Neural cell (in vitro differentiated cells): Measurements from ENCODE around the gene ZDHHC14. TPM values are rescaled to one million over a fixed set of nuclear protein-coding genes. Genes with fewer than 3 reads are reported as not detected.

Experiments
- H2AFZ ChIP-seq: fragments of 200-600, 300-800 bp; sonication (generic), shearing (Covaris generic); 2 replicates; pipeline ENCODE4 v1.6.0; 2014; ENCODE audit warnings: low read depth, mild to moderate bottlenecking, antibody characterized with exemption, low read length, moderate library complexity
- H3F3A ChIP-seq: fragments of 200-600 bp; shearing (Covaris generic); 2 replicates; pipeline ENCODE4 v1.6.1; 2016; ENCODE audit warnings: mild to moderate bottlenecking, moderate library complexity, mixed read lengths, antibody characterized with exemption, low read length; ENCODE audit not compliant: insufficient read depth, poor library complexity, severe bottlenecking
- H3K27ac ChIP-seq: fragments of 200-600, 300-800 bp; sonication (generic), shearing (Covaris generic); 2 replicates; pipeline ENCODE4 v1.5.1; 2014; ENCODE audit warnings: mild to moderate bottlenecking, low read length, moderate library complexity
- H3K27me3 ChIP-seq: fragments of 300-800, 200-600 bp; sonication (generic), shearing (Covaris generic); 2 replicates; pipeline ENCODE4 v1.6.0; 2014; ENCODE audit warnings: mild to moderate bottlenecking, low read depth, low read length, moderate library complexity; ENCODE audit not compliant: insufficient read depth
- H3K36me3 ChIP-seq: fragments of 300-800, 200-600 bp; sonication (generic), shearing (Covaris generic); 2 replicates; pipeline ENCODE4 v1.5.1; 2014; ENCODE audit warnings: mild to moderate bottlenecking, antibody characterized with exemption, low read length, moderate library complexity; ENCODE audit not compliant: insufficient read depth
- H3K4me2 ChIP-seq: fragments of 300-800, 200-600 bp; sonication (generic), shearing (Covaris generic); 2 replicates; pipeline ENCODE4 v1.6.0; 2014; ENCODE audit warnings: mild to moderate bottlenecking, low read length
- H3K4me3 ChIP-seq: fragments of 300-800, 200-600 bp; sonication (generic), shearing (Covaris generic); 2 replicates; pipeline ENCODE4 v1.5.1; 2014; ENCODE audit warnings: mild to moderate bottlenecking, low read length, moderate library complexity
- H3K79me2 ChIP-seq: fragments of 200-600 bp; shearing (Covaris generic); replicated peaks from 2 replicates; pipeline ENCODE4 v1.6.0; 2014; ENCODE audit warnings: mild to moderate bottlenecking, low read length, moderate library complexity; ENCODE audit not compliant: insufficient read depth
- H3K9ac ChIP-seq: fragments of 300-800, 200-600 bp; sonication (generic), shearing (Covaris generic); 2 replicates; pipeline ENCODE4 v1.6.1; 2016; ENCODE audit warnings: mild to moderate bottlenecking, low read length, mixed read lengths
- H3K9me2 ChIP-seq: fragments of 200-600 bp; shearing (Covaris generic); 2 replicates; pipeline ENCODE4 v1.6.1; 2016; ENCODE audit warnings: mild to moderate bottlenecking, low read length, mixed read lengths; ENCODE audit not compliant: insufficient read depth
- H3K9me3 ChIP-seq: fragments of 200-600, 300-800 bp; sonication (generic), shearing (Covaris generic); 2 replicates; pipeline ENCODE4 v1.6.1; 2016; ENCODE audit warnings: mild to moderate bottlenecking, mixed run types, low read length, moderate library complexity, mixed read lengths
- H4K20me1 ChIP-seq: fragments of 200-600 bp; shearing (Covaris generic); 2 replicates; pipeline ENCODE4 v1.6.1; 2016; ENCODE audit warnings: mild to moderate bottlenecking, mixed run types; ENCODE audit not compliant: insufficient read depth
- CTCF ChIP-seq: fragments of 450-650 bp; IDR thresholded peaks from 2 replicates; pipeline ENCODE4 v1.5.1; 2014; ENCODE audit warnings: antibody characterized with exemption, mild to moderate bottlenecking, moderate library complexity; ENCODE audit not compliant: poor library complexity, severe bottlenecking
- EP300 ChIP-seq: fragments of 450-650 bp; conservative IDR thresholded peaks from 2 replicates; pipeline ENCODE4 v1.6.1; 2014; ENCODE audit warnings: antibody characterized with exemption, mild to moderate bottlenecking, moderate library complexity; ENCODE audit not compliant: poor library complexity, severe bottlenecking
- EZH2 ChIP-seq: fragments of 200-600, 300-800 bp; shearing (Covaris generic), sonication (generic); IDR thresholded peaks from 2 replicates; pipeline ENCODE4 v1.6.1; 2014; ENCODE audit warnings: antibody characterized with exemption, low read length, borderline replicate concordance, mild to moderate bottlenecking; ENCODE audit not compliant: insufficient read depth, poor library complexity, severe bottlenecking
- MXI1 ChIP-seq: fragments of 450-650 bp; conservative IDR thresholded peaks from 2 replicates; pipeline ENCODE4 v1.6.1; 2014; ENCODE audit warnings: antibody characterized with exemption, mild to moderate bottlenecking; ENCODE audit not compliant: poor library complexity, severe bottlenecking
- POLR2AphosphoS5 ChIP-seq: IDR thresholded peaks from 2 replicates; pipeline ENCODE4 v1.6.1; 2012
- RAD21 ChIP-seq: fragments of 450-650 bp; conservative IDR thresholded peaks from 2 replicates; pipeline ENCODE4 v1.6.1; 2014; ENCODE audit warnings: antibody characterized with exemption, mild to moderate bottlenecking, moderate library complexity
- REST ChIP-seq: IDR thresholded peaks from 2 replicates; pipeline ENCODE4 v1.6.1; 2012; ENCODE audit warnings: borderline replicate concordance
- SMC3 ChIP-seq: fragments of 450-650 bp; conservative IDR thresholded peaks from 2 replicates; pipeline ENCODE4 v1.6.1; 2014; ENCODE audit warnings: antibody characterized with exemption, mild to moderate bottlenecking, moderate library complexity; ENCODE audit not compliant: poor library complexity
- TAF1 ChIP-seq: IDR thresholded peaks from 2 replicates; pipeline ENCODE4 v1.6.1; 2012; ENCODE audit warnings: low read depth
- polyA plus RNA-seq: library from polyadenylated mRNA; depleted of rRNA; stranded (reverse); fragments of >200 nt; gene quantifications from 2 replicates; pipeline ENCODE4 v1.2.3, GENCODE V29; 2014

ZDHHC14 gene
- polyA plus RNA-seq, 1 donor from 2014 or later, result 4.1 TPM

GRCh38 chr6:157521362-157522335 lies 140.7 kb downstream of the ZDHHC14 start:
- Histone ChIP-seq H3K4me2 (no peak overlapping the region), H3K27me3 (no peaks in the 10 kb centered on the region), H3K9me2 (no peaks in the 10 kb centered on the region), H3K9me3 (no peaks in the 10 kb centered on the region), H3F3A (no peaks in the 10 kb centered on the region), H3K27ac (no peak overlapping the region), H3K4me3 (no peak overlapping the region), H2AFZ (no peak overlapping the region), H3K9ac (no peak overlapping the region), H3K36me3 (no peaks in the 10 kb centered on the region), H4K20me1 (no peaks in the 10 kb centered on the region), H3K79me2 (no peaks in the 10 kb centered on the region)
- TF ChIP-seq MXI1 (no peak), EP300 (no peak), POLR2AphosphoS5 (no peak), TAF1 (no peak), CTCF (no peak), EZH2 (no peak), RAD21 (no peak), SMC3 (no peak), REST (no peak)

GRCh38 chr6:157522472-157522871 lies 141.5 kb downstream of the ZDHHC14 start:
- no peaks in the 10 kb centered on the region for H4K20me1 ChIP-seq
- no peak overlapping the region for H3K4me3 ChIP-seq
- H3K9me2 ChIP-seq, result no peaks in the 10 kb centered on the region
- no peaks in the 10 kb centered on the region for H3K9me3 ChIP-seq
- TF ChIP-seq RAD21 (no peak), CTCF (no peak), SMC3 (no peak), EZH2 (no peak), TAF1 (no peak), MXI1 (no peak), EP300 (no peak), REST (no peak)
- H3K27ac ChIP-seq, result no peak overlapping the region
- no peak overlapping the region for H3K4me2 ChIP-seq
- no peaks in the 10 kb centered on the region for H3K27me3 ChIP-seq
- H3K9ac ChIP-seq, result no peak overlapping the region
- no peaks in the 10 kb centered on the region for H3K79me2 ChIP-seq
- H3K36me3 ChIP-seq, result no peaks in the 10 kb centered on the region
- H3F3A ChIP-seq, result no peaks in the 10 kb centered on the region
- H2AFZ ChIP-seq, result no peak overlapping the region
